NCI-H460 (cell line): Measurements from ENCODE around the gene UBE2M. TPM values are rescaled to one million over a fixed set of nuclear protein-coding genes. Genes with fewer than 3 reads are reported as not detected.

Experiments
- DNase-seq: peaks from one replicate; pipeline ENCODE4 v3.0.0-alpha.2; 2016; ENCODE audit warnings: low read depth; ENCODE audit errors: extremely low read depth
- total RNA-seq: library from RNA; depleted of rRNA; stranded (reverse); fragments of >200 nt; shearing (Covaris generic); gene quantifications from 2 replicates; pipeline ENCODE4 v1.2.3, GENCODE V29; 2014

Gene UBE2M
- total RNA-seq, 1 experiment from 2014 or later: 90.5 TPM

DNA sequence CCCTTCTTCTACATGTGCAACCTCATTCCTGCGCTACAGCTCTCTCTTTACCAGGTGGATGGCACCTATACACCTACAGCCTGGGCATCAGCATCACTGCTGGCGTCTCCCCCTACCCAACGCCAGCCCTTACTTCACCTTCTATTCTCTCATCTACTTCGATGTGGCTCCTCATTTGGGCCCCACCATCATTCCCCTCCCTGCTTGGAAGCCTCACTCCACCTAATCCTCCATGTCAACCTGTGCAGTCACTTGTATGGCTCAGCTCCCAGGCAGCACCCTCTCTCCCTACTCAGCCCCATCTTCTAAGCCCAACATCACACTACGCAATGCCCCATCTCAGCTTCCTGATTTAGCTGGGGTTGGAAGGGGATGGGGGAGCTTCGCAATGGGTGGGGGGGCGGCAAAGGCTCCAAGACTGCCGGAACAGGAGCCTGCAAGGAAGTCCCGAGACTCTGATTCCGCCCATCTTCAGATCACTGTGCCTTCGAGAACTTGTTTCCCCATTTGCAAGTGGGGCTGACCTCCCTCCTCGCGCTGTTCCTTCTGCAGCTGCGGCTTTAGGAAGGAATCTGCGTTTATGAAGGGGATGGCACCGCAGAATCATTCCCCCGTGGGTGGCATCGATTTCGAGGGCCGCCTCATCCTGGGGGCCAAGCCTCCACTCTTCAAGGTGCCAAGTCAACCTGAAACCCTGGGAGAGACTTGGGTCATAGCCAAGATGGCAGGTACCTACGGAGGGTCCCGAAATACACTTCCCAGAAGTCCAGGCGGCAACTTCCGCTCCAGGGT is 13.8 kb upstream of the UBE2M start:
- no peak for DNase-seq

- DNase-seq: no peak
Measured at GRCh38 chr19:58571575-58571947, 13.2 kb upstream of the UBE2M start.

DNA sequence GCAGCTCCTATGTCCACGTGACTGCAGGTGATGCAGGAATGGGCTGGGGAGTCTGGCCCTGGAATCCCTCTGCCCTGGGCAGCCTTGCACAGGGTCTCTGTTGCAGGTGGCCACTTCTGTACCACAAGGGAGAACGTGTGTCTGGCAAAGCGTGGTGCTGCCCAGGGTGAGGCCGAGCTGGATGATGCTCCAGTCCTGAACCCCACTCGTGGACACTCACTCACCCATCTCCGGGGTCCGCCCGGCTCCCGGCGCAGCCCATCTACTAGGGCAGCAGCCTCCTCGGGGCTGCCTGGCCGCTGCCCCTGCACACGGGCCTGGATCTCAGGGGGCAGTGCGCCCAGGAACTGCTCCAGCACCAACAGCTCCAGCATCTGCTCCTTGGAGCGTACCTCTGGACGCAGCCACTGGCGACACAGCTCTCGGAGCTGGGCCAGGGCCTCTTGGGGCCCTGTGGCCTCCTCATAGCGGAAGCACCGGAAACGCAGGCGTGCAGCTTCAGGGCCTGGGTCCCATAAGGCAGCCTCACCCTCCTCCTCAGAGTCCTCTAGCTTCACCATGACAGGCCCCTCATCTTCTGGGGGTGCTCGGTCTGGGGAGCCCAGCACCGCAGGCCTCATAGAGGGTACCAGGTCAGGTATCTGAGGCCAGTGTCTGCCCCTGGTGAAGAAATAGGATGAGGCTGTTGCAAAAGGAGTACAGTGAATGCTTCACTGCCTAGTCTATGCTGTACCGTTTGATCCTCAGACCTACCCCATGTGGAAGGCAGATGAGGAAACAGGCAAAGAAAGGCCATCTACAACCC is 12.6 kb upstream of the UBE2M start:
- DNase-seq: no peak

DNA sequence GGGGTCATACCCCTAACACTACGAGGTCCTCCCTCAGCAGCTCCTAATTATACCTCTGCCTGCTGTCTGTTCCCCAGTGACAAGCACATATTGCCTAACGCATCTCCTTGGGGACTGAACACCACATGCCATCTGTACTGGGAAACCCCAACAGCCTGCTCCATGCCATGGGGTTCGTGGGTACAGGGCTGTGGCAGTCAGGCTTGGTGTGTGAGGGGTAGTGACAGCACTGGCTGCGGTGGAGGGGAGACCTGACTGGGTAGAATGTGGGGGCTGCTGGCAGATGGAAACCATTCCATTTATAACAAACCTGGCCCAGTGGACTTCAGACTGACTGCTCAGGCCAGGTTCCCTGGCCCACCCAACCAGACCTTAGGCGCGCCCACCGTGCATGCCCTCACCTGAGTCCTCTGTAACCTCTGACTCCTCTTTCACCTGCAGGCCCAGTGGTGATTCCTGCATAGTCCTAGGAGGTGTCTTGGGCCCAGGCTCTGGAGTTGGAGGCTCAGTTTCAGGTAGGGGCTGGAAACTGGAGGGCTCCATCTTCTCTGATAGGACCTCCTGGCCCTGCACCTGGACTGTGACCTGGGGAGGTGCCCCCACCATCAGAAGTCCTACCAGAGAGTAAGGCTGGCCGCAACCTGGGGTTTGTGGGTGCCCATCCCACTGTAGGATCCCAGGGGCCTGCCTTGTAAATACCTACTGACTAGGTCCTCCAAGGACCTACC is 11.7 kb upstream of the UBE2M start:
- no peak for DNase-seq

DNA sequence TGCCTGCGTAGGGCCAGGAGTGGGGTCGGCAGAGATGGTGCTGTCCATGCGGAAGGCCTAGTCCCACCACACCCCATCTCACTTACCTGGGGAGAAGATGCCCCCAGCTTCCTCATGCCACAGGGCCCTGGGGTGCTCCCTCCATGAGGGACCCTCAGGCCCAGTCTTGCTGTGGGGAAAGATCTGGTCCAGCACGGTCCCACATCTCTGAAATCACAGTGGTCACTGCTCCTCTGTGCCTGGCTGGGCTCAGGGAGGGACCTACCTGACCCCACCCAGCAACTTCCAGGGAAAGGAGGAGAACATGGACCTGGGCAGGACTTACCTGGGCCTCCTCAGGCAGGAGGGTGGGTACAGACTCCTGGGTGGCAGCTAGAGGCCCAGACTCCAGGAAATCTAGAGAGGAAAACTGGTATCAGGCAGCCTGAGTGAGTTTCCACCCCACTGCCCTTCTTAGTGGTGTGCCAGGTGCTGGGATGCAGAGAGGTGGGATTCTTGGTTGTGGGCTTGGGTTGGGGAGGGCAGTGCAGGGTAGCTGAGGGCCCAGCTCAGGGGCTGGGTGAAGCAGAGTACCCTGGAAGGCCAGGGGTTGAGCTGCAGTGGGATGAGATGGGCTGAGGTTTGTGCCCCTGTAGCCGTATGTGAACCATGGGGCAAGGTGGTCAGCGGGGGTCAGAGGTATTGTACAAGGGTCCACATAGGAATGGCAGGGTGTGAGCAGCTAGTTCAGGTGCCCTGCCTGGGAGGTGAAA is 11.0 kb upstream of the UBE2M start:
- DNase-seq: no peak

- DNase-seq: no peak
Measured at GRCh38 chr19:58568453-58569130, 10.2 kb upstream of the UBE2M start.

GRCh38 chr19:58566989-58567388 is 8.6 kb upstream of the UBE2M start:
- DNase-seq: no peak

- DNase-seq: no peak
Measured at GRCh38 chr19:58563823-58564222, 5.4 kb upstream of the UBE2M start.

- no peak for DNase-seq
Measured at GRCh38 chr19:58563034-58563573, 4.7 kb upstream of the UBE2M start.

DNA sequence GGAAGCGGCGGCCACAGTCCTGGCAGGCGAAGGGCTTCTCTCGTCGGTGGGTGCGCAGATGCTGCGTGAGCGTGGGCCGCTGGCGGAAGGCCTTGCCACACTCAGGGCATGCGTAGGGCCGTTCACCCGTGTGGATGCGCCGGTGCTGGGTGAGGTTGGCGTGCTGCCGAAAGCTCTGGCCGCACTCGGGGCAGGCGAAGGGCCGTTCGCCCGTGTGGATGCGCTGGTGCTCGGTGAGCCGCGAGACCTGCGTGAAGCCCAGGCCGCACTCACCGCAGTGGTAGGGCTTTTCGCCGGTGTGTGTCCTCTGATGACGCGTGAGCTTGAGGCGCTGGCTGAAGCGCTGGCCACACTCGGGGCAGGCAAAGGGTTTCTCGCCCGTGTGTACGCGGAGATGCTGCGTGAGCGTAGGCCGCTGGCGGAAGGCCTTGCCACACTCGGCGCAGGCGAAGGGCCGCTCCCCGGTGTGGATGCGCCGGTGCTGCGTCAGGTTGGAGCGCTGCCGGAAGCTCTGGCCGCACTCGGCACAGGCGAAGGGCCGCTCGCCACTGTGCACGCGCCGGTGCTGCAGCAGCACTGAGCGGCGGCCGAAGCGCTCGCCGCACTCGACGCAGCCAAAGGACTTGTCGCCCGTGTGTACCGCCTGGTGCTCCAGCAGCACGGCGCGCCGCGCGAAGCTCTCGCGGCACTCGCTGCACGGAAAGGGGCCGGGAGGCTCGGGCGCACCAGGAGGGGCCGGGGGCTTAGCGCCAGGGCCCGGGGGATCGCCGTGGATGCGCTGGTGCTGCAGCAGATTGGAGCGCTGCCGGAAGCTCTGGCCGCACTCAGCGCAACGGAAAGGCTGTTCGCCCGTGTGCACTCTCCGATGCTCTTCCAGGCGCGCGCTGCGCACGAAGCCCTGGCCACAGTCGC is 4.0 kb upstream of the UBE2M start:
- no peak for DNase-seq

- DNase-seq: no peak
Measured at GRCh38 chr19:58561373-58562121, 3.1 kb upstream of the UBE2M start.

- no peak for DNase-seq
Measured at GRCh38 chr19:58560921-58561320, 2.5 kb upstream of the UBE2M start.

DNA sequence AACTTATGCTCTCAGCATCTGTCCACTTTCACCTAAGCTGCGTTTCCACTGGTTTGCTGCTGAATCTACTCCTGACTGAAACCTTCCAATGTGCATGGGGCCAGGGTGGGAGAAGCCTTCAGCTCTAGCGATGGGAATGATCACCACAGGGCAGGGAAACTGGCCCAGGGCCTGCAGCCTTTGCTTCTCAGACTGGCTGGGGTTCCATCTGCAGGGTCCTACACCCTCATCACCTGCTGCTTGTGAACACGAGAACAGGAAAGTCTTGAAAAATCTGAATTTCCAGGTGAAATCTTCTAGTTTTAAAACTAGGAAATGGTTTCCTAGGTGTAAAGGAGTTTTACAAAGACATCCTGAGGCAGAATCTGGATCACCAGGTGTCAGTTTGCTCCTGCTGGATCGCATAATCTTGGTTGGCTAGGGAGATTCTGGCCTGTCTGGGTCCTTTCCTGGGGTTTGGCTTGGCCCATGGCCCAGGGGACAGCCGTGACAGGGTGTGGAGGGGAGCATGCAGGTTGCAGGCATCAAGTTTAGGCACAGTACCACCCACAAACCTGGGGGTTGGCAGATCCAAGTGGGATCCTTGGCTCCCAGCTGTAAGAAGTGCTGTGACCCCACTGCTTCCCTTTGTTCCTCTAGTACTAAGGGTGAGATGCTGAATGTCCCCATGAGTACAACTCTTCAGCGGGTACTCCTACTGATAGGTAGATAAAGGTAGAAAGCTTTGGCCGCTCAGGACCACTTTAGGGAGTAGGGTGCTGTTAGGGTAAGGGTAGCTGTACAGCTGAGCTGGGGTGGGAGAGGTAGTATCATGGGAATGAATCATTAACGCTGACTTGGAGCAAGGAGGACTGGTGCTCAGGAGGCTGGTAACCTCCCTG is 1.8 kb upstream of the UBE2M start:
- no peak for DNase-seq

DNA sequence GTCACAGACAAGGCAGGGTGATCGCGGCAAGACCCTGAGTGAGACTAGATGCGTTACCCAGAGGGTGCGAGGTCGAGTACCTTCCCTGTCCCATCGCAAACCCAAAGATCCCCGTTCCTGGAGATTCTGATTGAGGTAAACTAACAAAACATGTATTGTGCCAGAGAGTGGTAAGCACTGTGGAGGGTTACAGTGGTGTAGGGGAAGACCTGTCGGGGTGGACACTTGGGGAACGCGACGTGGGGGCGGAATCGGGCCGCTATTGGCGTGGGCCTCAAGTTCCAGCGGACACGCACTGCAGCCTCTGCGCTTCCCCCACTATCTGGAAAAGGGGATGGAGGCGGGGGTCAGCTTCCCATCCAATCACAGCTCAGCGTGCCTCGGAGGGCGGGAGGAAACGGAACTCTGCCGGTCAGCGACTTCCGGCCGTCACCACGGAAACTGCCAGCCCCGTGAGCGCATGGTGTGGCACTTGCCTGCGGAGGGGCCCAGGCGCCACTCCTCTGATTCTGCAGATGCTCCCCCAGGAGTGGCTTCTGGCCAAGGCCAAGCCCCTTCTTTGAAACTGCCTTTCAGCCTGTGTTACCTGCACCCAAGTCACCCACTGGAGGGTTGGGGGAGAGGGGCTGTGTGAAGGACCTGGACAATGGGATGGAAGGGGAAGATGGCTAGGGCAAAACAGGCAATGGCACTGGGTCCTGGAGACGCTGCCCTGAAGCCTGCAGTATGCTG is 1.0 kb upstream of the UBE2M start:
- peak; percentile 88 for DNase-seq

DNA sequence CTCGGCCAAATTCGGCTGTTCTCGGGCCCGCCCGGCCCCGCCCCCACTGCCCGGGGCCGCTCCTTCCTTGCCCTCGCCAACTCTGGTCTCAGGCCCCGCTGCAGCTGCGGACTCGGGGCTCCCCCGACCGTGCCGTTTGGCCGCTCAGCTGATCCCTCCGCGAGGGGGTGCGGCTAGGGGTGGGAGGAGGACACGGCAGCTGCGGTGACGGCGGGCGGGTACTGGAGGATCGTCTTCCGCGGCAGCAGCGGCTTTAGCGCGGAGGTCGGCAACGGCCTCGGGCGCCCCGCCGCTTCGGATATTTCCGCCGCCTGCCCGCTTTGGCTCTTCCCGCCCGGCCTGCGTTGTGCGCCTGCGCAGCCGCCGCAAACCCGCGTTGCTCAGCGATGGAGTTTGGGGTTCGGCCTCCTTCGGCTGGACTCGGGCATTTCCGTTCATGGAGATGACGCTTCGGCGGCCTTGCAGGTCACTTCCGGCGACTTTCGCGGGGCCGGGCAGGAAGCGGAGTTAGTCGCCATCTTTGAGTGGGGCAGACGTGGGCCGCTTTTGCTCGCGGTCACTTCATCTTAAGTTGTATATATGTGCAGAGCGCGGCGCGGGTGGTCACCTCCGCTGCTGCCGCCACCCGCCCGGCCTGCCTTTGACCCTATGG is 338 bp upstream of the UBE2M start:
- peak; percentile 95 for DNase-seq
